Skin epidermis (tissue), 12 donors: ENCODE data around the gene PPM1H.

ENCODE experiments used
- H3K27ac ChIP-seq, 21 experiments: fragments of 200-600 bp; sonication (generic) in 11 of 21; one replicate each; pipeline ENCODE4 v1.5.0; 2020; ENCODE audit warnings: mild to moderate bottlenecking in 3 of 21, inconsistent platforms in 2 of 21, moderate library complexity in 2 of 21
- H3K4me3 ChIP-seq, 7 experiments: fragments of 200-600 bp; sonication (generic) in 2 of 7; one replicate each; pipeline ENCODE4 v1.5.0; 2020; ENCODE audit warnings: inconsistent platforms in 2 of 7, mild to moderate bottlenecking in 2 of 7, moderate library complexity in 1 of 7

The PPM1H gene

GRCh38 chr12:62646566-62646965 is 288.4 kb downstream of the PPM1H start:
- no peak overlapping the region for H3K4me3 ChIP-seq
- H3K27ac ChIP-seq: peak overlapping the region in 2 of 21 experiments; percentile 64 to 67

- H3K27ac ChIP-seq: no peak overlapping the region
Measured at GRCh38 chr12:62643486-62643885, 291.5 kb downstream of the PPM1H start.

GRCh38 chr12:62642486-62642885 is 292.5 kb downstream of the PPM1H start:
- Histone ChIP-seq H3K4me3 (no peak overlapping the region), H3K27ac (no peak overlapping the region)

More at GRCh38 chr12:62643486-62643885, 291.5 kb downstream of the PPM1H start:
- H3K4me3 ChIP-seq: no peak overlapping the region

GRCh38 chr12:62640910-62641448 is 294.0 kb downstream of the PPM1H start:
- peak overlapping the region in 2 of 21 experiments; percentile 26 to 36 for H3K27ac ChIP-seq

GRCh38 chr12:62637679-62638078 is 297.3 kb downstream of the PPM1H start:
- no peak overlapping the region for H3K27ac ChIP-seq
- no peak overlapping the region for H3K4me3 ChIP-seq

More at GRCh38 chr12:62640910-62641448, 294.0 kb downstream of the PPM1H start:
- no peak overlapping the region for H3K4me3 ChIP-seq

GRCh38 chr12:62635649-62636048 is 299.3 kb downstream of the PPM1H start:
- Histone ChIP-seq H3K4me3 (no peak overlapping the region), H3K27ac (no peak overlapping the region)

- H3K4me3 ChIP-seq: peak overlapping the region; percentile 26 to 51 (median 39)
- H3K27ac ChIP-seq: peak overlapping the region in 19 of 21 experiments; percentile 5 to 86 (median 63)
Measured at GRCh38 chr12:62632411-62632918, 302.5 kb downstream of the PPM1H start.

- Histone ChIP-seq H3K27ac (peak overlapping the region in 20 of 21 experiments; percentile 5 to 86 (median 60)), H3K4me3 (peak overlapping the region; percentile 26 to 51 (median 39))
Measured at GRCh38 chr12:62631471-62632410, 303.2 kb downstream of the PPM1H start.

GRCh38 chr12:62629971-62630739 is 304.8 kb downstream of the PPM1H start:
- Histone ChIP-seq H3K4me3 (no peak overlapping the region), H3K27ac (no peak overlapping the region)

- Histone ChIP-seq H3K27ac (no peak overlapping the region), H3K4me3 (no peak overlapping the region)
Measured at GRCh38 chr12:62629413-62629812, 305.5 kb downstream of the PPM1H start.

GRCh38 chr12:62627181-62627580 is 307.8 kb downstream of the PPM1H start:
- Histone ChIP-seq H3K27ac (no peak overlapping the region), H3K4me3 (no peak overlapping the region)

- Histone ChIP-seq H3K27ac (no peak overlapping the region), H3K4me3 (no peak overlapping the region)
Measured at GRCh38 chr12:62625228-62625627, 309.7 kb downstream of the PPM1H start.

- H3K27ac ChIP-seq: no peak overlapping the region
- H3K4me3 ChIP-seq: no peak overlapping the region
Measured at GRCh38 chr12:62622177-62622576, 312.8 kb downstream of the PPM1H start.

GRCh38 chr12:62621101-62621638 is 313.8 kb downstream of the PPM1H start:
- H3K27ac ChIP-seq: no peak overlapping the region
- no peak overlapping the region for H3K4me3 ChIP-seq

GRCh38 chr12:62618930-62619329 is 316.0 kb downstream of the PPM1H start:
- no peak overlapping the region for H3K4me3 ChIP-seq
- H3K27ac ChIP-seq: no peak overlapping the region

GRCh38 chr12:62618319-62618718 is 316.6 kb downstream of the PPM1H start:
- no peak overlapping the region for H3K27ac ChIP-seq
- H3K4me3 ChIP-seq: no peak overlapping the region

GRCh38 chr12:62613081-62613480 is 321.9 kb downstream of the PPM1H start:
- no peak overlapping the region for H3K27ac ChIP-seq
- no peak overlapping the region for H3K4me3 ChIP-seq

- H3K4me3 ChIP-seq: no peak overlapping the region
- no peak overlapping the region for H3K27ac ChIP-seq
Measured at GRCh38 chr12:62606654-62607053, 328.3 kb downstream of the PPM1H start.

GRCh38 chr12:62605981-62606380 is 329.0 kb downstream of the PPM1H start:
- H3K27ac ChIP-seq: peak overlapping the region in 1 of 21 experiments; percentile 31
- peak overlapping the region in 1 of 7 experiments; percentile 85 for H3K4me3 ChIP-seq

GRCh38 chr12:62604871-62605270 is 330.1 kb downstream of the PPM1H start:
- Histone ChIP-seq H3K4me3 (peak overlapping the region; percentile 55 to 94 (median 83)), H3K27ac (peak overlapping the region in 13 of 21 experiments; percentile 5 to 100 (median 99))
